Measurements from ENCODE around the gene CTSV. TPM values are rescaled to one million over a fixed set of nuclear protein-coding genes. Genes with fewer than 3 reads are reported as not detected.
"Not testable (repeated sequence)": the region's sequence is repeated elsewhere in the genome, so short reads cannot be mapped to it uniquely, and the experiment has no call there.

Gene CTSV
- total and polyA plus RNA-seq, 12 donors: 0.06 to 3.8 (median 0.20) TPM; not detected in 2

- H3K36me3 ChIP-seq (replicated peaks in 1 of 2); H3K9me3 ChIP-seq (replicated peaks in 1 of 3); intact Hi-C loops (cut with DNase I); H3K27me3 ChIP-seq; H3K4me1 ChIP-seq (replicated peaks in 1 of 2): not testable (repeated sequence)
- TF ChIP-seq POLR2A (IDR thresholded peaks at IDR 0.05): peak in 1 of 2 donors; percentile 82
- peak; percentile 68 to 91 (median 74) for DNase-seq
- 0 to 3% (median 1%) methylated on average over 4 to 90 of the region's 97 CpGs for WGBS, 4 donors
- Histone ChIP-seq H3K4me3 (peak overlapping the region in 3 of 4 donors; percentile 32 to 80 (median 40)), H3K27ac (peak overlapping the region; percentile 53 to 94 (median 77))
These were observed 25.5 kb downstream of the CTSV start for GRCh38 chr9:97013151-97014132.

DNA sequence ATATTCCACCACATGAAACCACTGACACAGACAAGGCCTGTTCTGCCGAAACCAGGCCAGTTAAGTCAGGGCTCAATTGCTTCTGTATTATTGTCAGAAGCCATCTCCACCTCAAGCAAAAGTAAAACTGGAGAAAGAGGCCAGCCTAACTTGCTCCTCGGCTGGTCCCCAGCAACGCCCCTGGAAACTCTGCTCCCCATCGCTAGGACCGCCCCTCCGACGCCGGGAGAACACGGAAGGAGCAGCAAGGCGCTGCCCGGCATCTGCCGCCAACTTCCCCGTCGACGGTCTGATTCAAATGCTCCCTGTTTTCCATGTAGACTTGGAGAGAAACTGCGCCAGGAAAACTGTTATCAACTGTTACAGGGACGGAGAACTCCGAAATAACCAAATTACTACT, 26.3 kb downstream of the CTSV start:
- Histone ChIP-seq H3K4me3 (peak overlapping the region in 1 of 4 donors; percentile 80), H3K27ac (peak overlapping the region in 4 of 5 donors; percentile 73 to 94 (median 83))
- H3K36me3 ChIP-seq (replicated peaks in 1 of 2); H3K4me1 ChIP-seq (replicated peaks in 1 of 2); H3K27me3 ChIP-seq; DNase-seq; H3K9me3 ChIP-seq (replicated peaks in 1 of 3); intact Hi-C loops (cut with DNase I): not testable (repeated sequence)
- 0 to 4% (median 0%) methylated on average over 1 to 13 of the region's 18 CpGs for WGBS, 4 donors
- TF ChIP-seq POLR2A (IDR thresholded peaks at IDR 0.05): peak in 1 of 2 donors; percentile 49

DNA sequence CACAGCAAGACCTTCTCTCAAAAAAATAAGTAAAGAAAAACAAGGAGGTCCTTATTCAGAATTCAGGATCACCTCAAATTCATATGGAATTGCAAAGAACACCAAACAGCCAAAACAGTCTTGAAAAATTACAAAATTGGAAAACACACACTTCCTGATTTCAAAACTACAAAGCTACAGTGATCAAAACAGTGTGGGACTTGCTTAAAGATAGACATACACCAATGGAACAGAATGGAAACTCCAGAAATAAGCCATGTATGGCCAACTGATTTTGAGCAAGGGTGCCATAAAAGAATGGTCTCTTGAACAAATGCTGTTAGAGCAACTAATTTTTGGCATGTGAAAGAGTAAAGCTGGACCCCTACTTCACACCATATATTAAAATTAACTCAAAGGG, 36.7 kb downstream of the CTSV start:
- intact Hi-C loops (cut with DNase I): not testable (repeated sequence)

GRCh38 chr9:97001338-97001737, 37.6 kb downstream of the CTSV start:
- H3K4me1 ChIP-seq (replicated peaks in 1 of 2); intact Hi-C loops (cut with DNase I); H3K36me3 ChIP-seq (replicated peaks in 1 of 2); DNase-seq; H3K9me3 ChIP-seq (replicated peaks in 1 of 3); H3K27ac ChIP-seq; H3K4me3 ChIP-seq; H3K27me3 ChIP-seq: not testable (repeated sequence)
- WGBS, 4 donors: 50 to 82% (median 78%) methylated on average over 1 of the region's 1 CpG; no CpG with 5 or more reads in 1 of the 4 donors

More for the DNA sequence above, 36.7 kb downstream of the CTSV start:
- not testable (repeated sequence) for H3K27ac ChIP-seq; H3K4me1 ChIP-seq (replicated peaks in 1 of 2); H3K36me3 ChIP-seq (replicated peaks in 1 of 2); H3K4me3 ChIP-seq; H3K27me3 ChIP-seq; H3K9me3 ChIP-seq (replicated peaks in 1 of 3); DNase-seq

GRCh38 chr9:97000139-97000787, 38.7 kb downstream of the CTSV start:
- H3K9me3 ChIP-seq (replicated peaks in 1 of 3); intact Hi-C loops (cut with DNase I); H3K36me3 ChIP-seq (replicated peaks in 1 of 2); H3K4me3 ChIP-seq; H3K4me1 ChIP-seq (replicated peaks in 1 of 2); H3K27ac ChIP-seq; DNase-seq; H3K27me3 ChIP-seq: not testable (repeated sequence)
- 83 to 87% (median 85%) methylated on average over 3 of the region's 3 CpGs for WGBS, 4 donors

DNA sequence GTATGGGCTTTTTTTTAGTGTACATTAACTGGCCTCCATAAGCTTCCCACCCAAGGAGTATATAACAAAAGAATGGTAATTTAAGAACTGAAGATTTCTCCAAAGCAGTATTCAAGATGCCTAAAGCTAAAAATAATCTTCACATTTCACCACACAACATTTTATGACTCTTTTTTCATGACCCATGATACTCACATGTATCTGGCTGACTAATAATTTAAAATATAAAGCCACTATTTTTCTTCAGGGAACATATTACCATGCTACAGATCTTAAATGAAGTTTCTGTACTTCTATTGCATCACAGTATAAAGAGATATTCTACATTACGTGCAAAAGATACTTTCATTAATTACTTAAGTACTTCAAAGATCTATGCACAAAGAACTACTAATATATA, 39.2 kb downstream of the CTSV start:
- intact Hi-C loops (cut with DNase I); H3K36me3 ChIP-seq (replicated peaks in 1 of 2); H3K27me3 ChIP-seq; H3K4me1 ChIP-seq (replicated peaks in 1 of 2); H3K4me3 ChIP-seq; H3K27ac ChIP-seq; DNase-seq; H3K9me3 ChIP-seq (replicated peaks in 1 of 3): not testable (repeated sequence)
- WGBS, 4 donors: 96 to 98% (median 97%) methylated on average over 1 of the region's 1 CpG

- WGBS, 4 donors: 95 to 97% (median 96%) methylated on average over 5 to 6 of the region's 6 CpGs
- H3K36me3 ChIP-seq (replicated peaks in 1 of 2); intact Hi-C loops (cut with DNase I); H3K27ac ChIP-seq; H3K4me1 ChIP-seq (replicated peaks in 1 of 2); DNase-seq; H3K9me3 ChIP-seq (replicated peaks in 1 of 3); H3K27me3 ChIP-seq; H3K4me3 ChIP-seq: not testable (repeated sequence)
These were observed 41.8 kb downstream of the CTSV start for GRCh38 chr9:96997009-96997701.

DNA sequence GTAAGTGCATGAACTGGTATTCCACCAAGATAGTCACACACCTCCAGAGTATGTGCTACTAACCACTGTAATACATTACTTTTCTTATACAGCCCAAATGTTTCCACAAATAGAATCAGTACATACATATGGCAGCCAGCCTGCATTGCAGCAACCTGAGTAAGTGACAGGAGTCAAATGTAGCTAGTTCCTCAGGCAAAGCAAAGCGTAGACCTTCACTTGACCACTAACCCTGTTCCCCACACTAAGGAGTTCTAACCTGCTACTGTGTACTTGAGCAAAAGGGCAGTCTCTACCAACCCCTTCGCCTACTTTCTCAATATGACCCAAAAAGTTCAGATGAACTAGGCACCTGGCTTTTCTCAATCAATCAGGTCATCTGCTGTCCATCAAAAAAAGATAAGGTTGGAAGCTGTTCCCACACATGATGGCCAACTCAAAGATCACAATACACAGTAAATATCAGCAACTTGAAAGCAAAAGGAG, 44.4 kb downstream of the CTSV start:
- H3K36me3 ChIP-seq (replicated peaks in 1 of 2); intact Hi-C loops (cut with DNase I); H3K27me3 ChIP-seq; H3K27ac ChIP-seq; H3K4me3 ChIP-seq; DNase-seq; H3K9me3 ChIP-seq (replicated peaks in 1 of 3); H3K4me1 ChIP-seq (replicated peaks in 1 of 2): not testable (repeated sequence)
- no CpG with 5 or more reads among the region's 2 CpGs for WGBS, 4 donors

DNA sequence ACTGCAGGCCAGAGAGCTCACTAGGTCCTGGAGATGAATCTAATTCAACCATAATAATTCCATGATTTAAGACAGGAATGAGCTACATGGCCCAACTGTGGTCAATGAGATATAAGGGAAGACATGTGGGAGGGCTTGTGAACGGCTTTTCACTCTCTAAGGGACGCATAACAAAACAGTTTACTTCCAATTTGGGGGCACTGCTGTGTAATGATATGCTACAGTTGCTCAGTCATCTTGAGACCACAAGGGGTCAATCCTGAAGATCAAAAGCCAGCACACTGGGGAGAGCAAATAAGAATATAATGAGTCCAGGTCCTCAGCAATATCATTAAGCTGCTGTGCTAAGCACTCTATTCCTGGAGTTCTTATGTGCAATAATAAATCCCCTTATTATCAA, 46.6 kb downstream of the CTSV start:
- H3K9me3 ChIP-seq (replicated peaks in 1 of 3); DNase-seq; intact Hi-C loops (cut with DNase I); H3K4me1 ChIP-seq (replicated peaks in 1 of 2); H3K27me3 ChIP-seq; H3K27ac ChIP-seq; H3K36me3 ChIP-seq (replicated peaks in 1 of 2); H3K4me3 ChIP-seq: not testable (repeated sequence)
- WGBS, 4 donors: 82 to 100% (median 98%) methylated on average over 2 of the region's 2 CpGs; no CpG with 5 or more reads in 1 of the 4 donors

DNA sequence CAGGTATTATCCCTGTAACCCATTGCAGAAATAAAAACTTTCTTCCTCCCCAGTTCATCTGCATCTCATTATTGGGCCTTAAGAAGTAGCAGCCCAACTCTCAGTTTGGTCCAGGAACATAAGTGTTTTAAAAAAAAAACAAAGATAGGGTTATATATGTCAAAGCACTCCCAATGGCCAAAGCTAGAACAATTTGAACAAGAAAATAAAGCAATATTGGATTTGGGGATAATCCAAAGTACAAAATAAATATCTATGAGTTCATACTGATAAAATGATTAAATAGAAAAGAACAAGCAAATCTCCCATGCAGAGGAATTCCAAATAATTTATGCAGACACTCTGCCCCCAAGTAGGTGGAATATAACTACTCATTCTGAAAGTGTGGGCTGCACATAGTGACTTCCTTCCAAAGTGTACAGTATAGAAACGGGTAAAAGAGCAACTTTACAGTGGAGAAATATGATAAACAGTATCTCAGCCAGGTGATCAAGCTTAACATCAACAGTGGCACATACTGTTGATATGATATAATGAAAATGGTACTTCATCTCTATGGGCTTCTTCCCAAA, 49.1 kb downstream of the CTSV start:
- H3K4me1 ChIP-seq (replicated peaks in 1 of 2); H3K27ac ChIP-seq; intact Hi-C loops (cut with DNase I); H3K27me3 ChIP-seq; H3K4me3 ChIP-seq; H3K36me3 ChIP-seq (replicated peaks in 1 of 2); DNase-seq; H3K9me3 ChIP-seq (replicated peaks in 1 of 3): not testable (repeated sequence)
- WGBS, 4 donors: 68 to 100% (median 73%) methylated on average over 1 of the region's 1 CpG

Data from adrenal gland (tissue), 12 donors.